ENCODE measurements around the gene PCDHA9.

DNA sequence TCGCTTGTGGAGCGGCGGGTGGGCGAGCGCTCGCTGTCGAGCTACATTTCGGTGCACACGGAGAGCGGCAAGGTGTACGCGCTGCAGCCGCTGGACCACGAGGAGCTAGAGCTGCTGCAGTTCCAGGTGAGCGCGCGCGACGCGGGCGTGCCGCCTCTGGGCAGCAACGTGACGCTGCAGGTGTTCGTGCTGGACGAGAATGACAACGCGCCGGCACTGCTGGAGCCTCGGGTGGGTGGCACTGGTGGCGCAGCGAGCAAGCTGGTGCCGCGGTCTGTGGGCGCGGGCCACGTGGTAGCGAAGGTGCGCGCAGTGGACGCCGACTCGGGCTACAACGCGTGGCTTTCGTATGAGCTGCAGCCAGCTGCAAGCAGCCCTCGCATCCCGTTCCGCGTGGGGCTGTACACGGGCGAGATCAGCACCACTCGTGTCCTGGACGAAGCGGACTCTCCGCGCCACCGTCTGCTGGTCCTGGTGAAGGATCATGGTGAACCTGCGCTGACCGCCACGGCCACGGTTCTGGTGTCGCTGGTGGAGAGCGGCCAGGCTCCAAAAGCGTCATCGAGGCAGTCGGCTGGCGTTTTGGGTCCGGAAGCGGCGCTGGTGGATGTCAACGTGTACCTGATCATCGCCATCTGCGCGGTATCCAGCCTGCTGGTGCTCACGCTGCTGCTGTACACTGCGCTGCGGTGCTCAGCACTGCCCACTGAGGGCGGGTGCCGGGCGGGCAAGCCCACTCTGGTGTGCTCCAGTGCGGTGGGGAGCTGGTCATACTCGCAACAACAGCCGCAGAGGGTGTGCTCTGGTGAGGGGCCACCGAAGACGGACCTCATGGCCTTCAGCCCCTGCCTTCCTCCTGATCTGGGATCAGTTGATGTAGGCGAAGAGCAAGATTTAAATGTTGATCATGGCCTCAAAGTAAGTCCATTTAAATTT, 5.1 kb upstream of the PCDHA9 start:
- TF ChIP-seq POLR2A (IDR thresholded peaks at IDR 0.05) (no peak), CTCF (IDR thresholded peaks at IDR 0.05) (no peak)
